ENCODE results near the gene DHRS9.
A peak's percentile ranks its signal among the peaks of the same experiment; 100 is the strongest.

The DHRS9 gene

GRCh38 chr2:169141713-169142352 is 72.5 kb downstream of the DHRS9 start:
- TF ChIP-seq CTCF (IDR thresholded peaks at IDR 0.05; ENCODE audit: low read length, missing control alignments) = peak; percentile 96
- H3K4me3 ChIP-seq (replicated peaks; ENCODE audit: low read depth, low read length) = no peak overlapping the region
- peak; percentile 75 for DNase-seq (ENCODE audit: low read depth)

- DNase-seq (ENCODE audit: low read depth) = no peak
Observed at GRCh38 chr2:169143998-169144397, 74.6 kb downstream of the DHRS9 start.

More at GRCh38 chr2:169143998-169144397, 74.6 kb downstream of the DHRS9 start:
- H3K4me3 ChIP-seq (replicated peaks; ENCODE audit: low read depth, low read length) = no peak overlapping the region
- no peak for TF ChIP-seq CTCF (IDR thresholded peaks at IDR 0.05; ENCODE audit: low read length, missing control alignments)

Data from fibroblast of pulmonary artery (primary cell).